Measurements from ENCODE around the gene SYK. TPM values are rescaled to one million over a fixed set of nuclear protein-coding genes. Genes with fewer than 3 reads are reported as not detected.

The SYK gene
- total RNA-seq, 1 donor from 2014 or later = 2.0 TPM

- FAIRE-seq (no peak), DNase-seq (ENCODE audit: low spot score in 2 of 2) (no peak)
These were observed 42.7 kb downstream of the SYK start for GRCh38 chr9:90844326-90844725.

GRCh38 chr9:90846770-90847419, 45.3 kb downstream of the SYK start:
- DNase-seq (ENCODE audit: low spot score in 2 of 2) (no peak), FAIRE-seq (no peak)

- FAIRE-seq (no peak), DNase-seq (ENCODE audit: low spot score in 2 of 2) (no peak)
These were observed 46.4 kb downstream of the SYK start for GRCh38 chr9:90847971-90848370.

- no peak for DNase-seq (ENCODE audit: low spot score in 2 of 2)
- no peak for FAIRE-seq
These were observed 47.2 kb downstream of the SYK start for GRCh38 chr9:90848866-90849265.

GRCh38 chr9:90851444-90851843, 49.8 kb downstream of the SYK start:
- DNase-seq (ENCODE audit: low spot score in 2 of 2) (no peak), FAIRE-seq (no peak)

- DNase-seq (ENCODE audit: low spot score in 2 of 2) = no peak
- FAIRE-seq = no peak
These were observed 52.3 kb downstream of the SYK start for GRCh38 chr9:90853945-90854344.

GRCh38 chr9:90854637-90855175, 53.1 kb downstream of the SYK start:
- no peak for DNase-seq (ENCODE audit: low spot score in 2 of 2)
- FAIRE-seq = no peak

- no peak for FAIRE-seq
- no peak for DNase-seq (ENCODE audit: low spot score in 2 of 2)
These were observed 53.7 kb downstream of the SYK start for GRCh38 chr9:90855208-90855902.

- DNase-seq (ENCODE audit: low spot score in 2 of 2) = no peak
- no peak for FAIRE-seq
These were observed 55.5 kb downstream of the SYK start for GRCh38 chr9:90857091-90857490.

GRCh38 chr9:90857855-90858254, 56.2 kb downstream of the SYK start:
- no peak for FAIRE-seq
- DNase-seq (ENCODE audit: low spot score in 2 of 2) = no peak

- no peak for DNase-seq (ENCODE audit: low spot score in 2 of 2)
- no peak for FAIRE-seq
These were observed 56.9 kb downstream of the SYK start for GRCh38 chr9:90858457-90858901.

- FAIRE-seq = no peak
- no peak for DNase-seq (ENCODE audit: low spot score in 2 of 2)
These were observed 58.8 kb downstream of the SYK start for GRCh38 chr9:90860382-90860781.

- FAIRE-seq (no peak), DNase-seq (ENCODE audit: low spot score in 2 of 2) (no peak)
These were observed 59.2 kb downstream of the SYK start for GRCh38 chr9:90860826-90861225.

GRCh38 chr9:90861380-90861779, 59.8 kb downstream of the SYK start:
- no peak for DNase-seq (ENCODE audit: low spot score in 2 of 2)
- FAIRE-seq = no peak

GRCh38 chr9:90861826-90862740, 60.5 kb downstream of the SYK start:
- no peak for DNase-seq (ENCODE audit: low spot score in 2 of 2)
- no peak for FAIRE-seq

- DNase-seq (ENCODE audit: low spot score in 2 of 2) (no peak), FAIRE-seq (no peak)
These were observed 63.2 kb downstream of the SYK start for GRCh38 chr9:90864779-90865178.

GRCh38 chr9:90867101-90867500, 65.5 kb downstream of the SYK start:
- FAIRE-seq (no peak), DNase-seq (ENCODE audit: low spot score in 2 of 2) (no peak)

GRCh38 chr9:90868555-90868954, 66.9 kb downstream of the SYK start:
- FAIRE-seq = no peak
- DNase-seq (ENCODE audit: low spot score in 2 of 2) = no peak

- no peak for FAIRE-seq
These were observed 67.7 kb downstream of the SYK start for GRCh38 chr9:90869361-90869760.

GRCh38 chr9:90870621-90871326, 69.2 kb downstream of the SYK start:
- peak; percentile 16 to 27 for DNase-seq (ENCODE audit: low spot score in 2 of 2)
- peak; percentile 8 for FAIRE-seq

More at GRCh38 chr9:90869361-90869760, 67.7 kb downstream of the SYK start:
- no peak for DNase-seq (ENCODE audit: low spot score in 2 of 2)

All from frontal cortex (tissue), 4 donors.